Femur (tissue), 1 donor: Measurements from ENCODE around the gene CAMTA1.
"Not testable (repeated sequence)": the region's sequence is repeated elsewhere in the genome, so short reads cannot be mapped to it uniquely, and the experiment has no call there.

Source experiments
- DNase-seq: peaks from one replicate; pipeline ENCODE4 v3.0.0-alpha.2; 2017

The CAMTA1 gene

DNA sequence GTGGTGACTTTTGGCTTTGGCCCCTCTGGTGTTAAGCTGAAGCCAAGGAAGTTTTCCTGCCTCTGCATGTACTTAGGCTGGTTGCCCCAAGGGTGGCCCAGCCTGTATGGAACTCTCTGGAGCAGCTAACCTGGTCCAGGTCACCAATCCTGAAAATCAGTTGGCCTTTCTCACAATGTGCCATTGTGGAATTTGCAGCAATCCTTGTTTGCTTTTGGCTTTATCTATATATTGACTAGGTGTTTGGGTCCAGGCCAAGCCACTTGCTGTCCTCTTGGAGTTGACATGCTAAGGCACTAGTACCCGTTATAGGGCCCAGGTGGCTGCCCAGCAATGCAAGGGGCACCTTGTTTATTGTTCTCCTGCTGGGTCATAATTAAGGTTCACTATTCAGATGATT is 124.6 kb downstream of the CAMTA1 start:
- no peak for DNase-seq

DNA sequence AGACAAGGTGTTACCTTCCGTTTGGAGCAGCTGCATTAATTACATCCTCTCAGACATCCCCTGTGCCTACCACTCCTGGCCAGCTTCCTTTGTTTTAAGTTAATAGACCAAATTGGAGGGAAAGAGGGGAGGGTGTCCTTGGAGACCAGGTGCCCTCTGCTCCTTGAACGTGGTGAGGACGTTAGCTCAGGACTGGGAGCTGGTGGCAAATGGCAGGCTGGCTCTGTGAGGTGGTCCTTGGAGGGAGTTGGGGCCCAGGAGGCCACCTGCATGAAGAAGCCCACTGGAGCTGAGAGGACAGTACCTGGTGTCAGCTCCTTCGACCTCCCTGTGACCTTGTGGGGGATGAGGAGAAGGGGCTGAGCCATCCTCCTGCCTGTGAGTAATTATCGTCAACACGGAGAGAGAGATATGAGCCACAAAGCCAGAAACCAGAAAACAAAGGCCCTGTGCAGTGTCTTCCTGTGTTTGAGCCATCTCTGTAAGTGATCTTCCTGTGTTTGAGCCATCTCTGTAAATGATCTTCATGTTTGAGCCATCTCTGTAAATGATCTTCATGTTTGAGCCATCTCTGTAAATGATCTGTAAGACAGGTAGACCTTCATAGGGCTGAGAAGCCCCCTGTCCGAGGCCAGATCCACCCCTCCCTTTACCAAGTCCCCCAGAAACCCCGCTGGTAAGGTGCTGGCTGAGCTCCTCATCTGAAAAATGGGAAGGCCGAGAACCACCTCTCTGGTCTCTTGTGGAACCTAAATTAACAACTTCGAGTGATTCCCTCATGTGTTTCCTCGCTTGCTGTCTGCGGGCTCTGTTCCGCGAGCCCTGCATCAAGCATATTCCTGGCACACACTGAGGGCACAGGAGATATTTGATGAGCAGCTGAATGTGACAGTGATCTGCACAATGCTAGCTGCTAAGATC is 126.0 kb downstream of the CAMTA1 start:
- no peak for DNase-seq

DNA sequence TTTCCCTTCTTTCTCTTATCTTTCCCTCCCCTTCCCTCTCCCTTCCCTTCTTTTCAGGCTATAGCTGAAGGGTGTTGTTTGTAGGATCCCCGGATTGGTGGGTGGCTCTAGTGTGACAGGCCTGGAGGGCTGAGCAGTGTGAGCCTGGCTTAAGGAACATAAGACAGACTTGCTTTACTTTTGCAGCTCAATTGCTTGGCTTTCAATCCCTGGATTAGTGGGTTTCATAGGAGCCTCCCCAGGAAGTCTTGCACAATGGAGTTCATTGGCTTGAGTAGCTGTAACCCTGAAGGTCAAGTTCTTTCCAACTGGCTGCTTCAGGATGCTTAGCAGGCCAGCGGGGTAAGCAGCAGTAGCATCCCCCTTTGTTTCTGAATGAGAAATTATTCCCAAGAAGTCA is 126.7 kb downstream of the CAMTA1 start:
- DNase-seq: no peak

DNA sequence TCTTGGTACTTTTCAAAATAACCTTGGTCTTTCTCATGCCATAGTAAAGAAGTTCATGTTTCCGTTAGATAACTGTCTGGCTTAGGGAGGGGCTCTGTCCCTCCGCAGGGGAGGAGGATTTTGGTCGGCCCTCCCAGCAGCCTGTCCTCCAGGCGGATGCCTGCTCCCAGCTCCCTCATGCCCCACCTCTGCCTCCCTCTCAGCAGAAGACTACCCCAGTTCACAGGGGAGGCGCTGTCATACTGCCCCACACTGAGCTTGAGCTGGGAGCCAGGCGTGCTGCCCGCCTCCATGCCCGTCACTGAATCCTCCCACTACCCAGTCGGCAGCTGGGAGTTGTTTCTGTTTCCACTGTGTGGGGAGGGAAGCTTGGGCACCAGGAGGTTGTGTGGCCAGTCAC is 127.3 kb downstream of the CAMTA1 start:
- DNase-seq: no peak

DNA sequence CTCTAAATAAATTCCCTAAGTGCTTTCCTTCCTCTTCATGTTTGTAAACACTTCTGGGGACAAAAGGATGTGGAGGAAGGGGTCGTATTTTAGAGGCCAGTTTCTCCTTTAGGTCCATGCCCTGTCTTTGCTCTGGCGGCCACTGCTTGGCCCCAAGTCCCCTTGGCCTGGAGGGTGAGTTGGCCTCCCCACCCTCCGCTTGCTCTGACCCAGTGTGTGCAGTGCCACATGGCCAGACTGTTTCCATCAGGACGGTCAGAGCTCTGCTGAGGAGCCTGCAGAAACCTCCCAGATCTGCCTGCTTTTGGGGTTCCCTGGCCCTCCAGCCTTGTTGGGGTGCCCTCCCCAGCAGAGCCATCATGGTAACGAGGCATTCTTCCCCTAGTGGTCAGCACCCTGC is 127.8 kb downstream of the CAMTA1 start:
- no peak for DNase-seq

DNA sequence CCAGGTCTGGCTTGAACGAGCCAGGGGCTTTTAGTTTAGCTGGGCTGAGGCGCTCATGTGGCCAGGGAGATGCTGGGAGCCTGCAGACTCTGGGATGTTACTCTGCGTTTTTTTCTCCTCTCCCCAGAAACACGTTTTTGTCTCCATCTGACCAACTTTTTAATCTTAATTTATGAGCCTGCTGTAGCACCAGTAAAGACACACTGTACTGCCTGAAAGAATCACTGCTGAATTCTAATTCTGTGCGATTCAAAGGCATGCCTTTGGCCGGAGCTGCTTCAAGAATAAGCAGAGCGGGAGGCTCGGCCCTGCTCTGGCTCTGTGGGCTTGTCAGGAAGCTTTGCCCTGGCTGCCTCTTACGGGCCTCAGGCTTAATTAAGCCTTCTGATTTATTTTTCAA is 129.5 kb downstream of the CAMTA1 start:
- no peak for DNase-seq

DNA sequence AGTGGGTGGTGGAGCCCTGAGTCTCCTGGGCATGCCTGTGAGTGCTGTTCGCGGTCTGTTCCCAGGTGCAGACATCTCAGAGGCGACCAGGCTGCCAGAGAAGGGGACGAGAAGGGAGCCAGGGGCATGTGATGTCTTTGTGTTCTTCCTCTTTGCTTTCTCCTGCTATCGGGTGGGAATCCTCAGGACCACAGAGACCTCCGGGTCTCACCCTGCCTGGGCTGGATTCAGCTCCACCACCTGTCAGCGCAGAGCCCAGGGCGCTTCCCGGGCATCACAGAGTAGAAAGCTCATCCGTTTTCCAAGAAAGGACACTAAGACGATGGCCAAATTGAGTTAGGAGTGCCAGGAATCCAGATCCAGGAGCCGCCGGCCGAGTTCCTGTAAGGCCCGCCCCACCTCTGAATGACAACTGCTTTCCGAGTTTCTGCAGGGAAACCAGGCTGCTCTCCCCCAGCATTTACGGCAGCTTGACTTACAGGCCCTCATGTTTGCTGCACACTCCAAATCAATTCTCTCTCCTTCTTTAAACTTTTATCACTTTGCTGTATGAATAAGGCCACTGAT is 130.8 kb downstream of the CAMTA1 start:
- no peak for DNase-seq

DNA sequence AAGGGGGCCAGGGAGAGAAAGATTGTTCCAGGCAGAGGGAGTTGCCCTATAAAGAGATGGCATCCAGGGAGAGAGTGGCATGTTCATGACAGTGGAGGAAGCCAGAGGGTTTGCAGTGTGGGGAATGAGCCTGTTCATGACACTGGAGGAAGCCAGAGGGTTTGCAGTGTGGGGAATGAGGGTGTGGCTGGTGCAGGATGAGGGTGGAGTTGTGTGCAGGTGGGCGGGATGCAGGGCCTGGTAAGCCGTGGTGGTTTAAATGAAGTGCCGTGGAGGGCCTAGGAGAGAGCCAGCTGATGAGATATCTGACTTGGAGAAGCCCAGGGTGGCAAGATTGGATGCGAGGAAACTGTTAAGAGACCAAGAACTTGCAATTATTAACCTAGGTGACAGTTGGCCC is 131.8 kb downstream of the CAMTA1 start:
- no peak for DNase-seq

DNA sequence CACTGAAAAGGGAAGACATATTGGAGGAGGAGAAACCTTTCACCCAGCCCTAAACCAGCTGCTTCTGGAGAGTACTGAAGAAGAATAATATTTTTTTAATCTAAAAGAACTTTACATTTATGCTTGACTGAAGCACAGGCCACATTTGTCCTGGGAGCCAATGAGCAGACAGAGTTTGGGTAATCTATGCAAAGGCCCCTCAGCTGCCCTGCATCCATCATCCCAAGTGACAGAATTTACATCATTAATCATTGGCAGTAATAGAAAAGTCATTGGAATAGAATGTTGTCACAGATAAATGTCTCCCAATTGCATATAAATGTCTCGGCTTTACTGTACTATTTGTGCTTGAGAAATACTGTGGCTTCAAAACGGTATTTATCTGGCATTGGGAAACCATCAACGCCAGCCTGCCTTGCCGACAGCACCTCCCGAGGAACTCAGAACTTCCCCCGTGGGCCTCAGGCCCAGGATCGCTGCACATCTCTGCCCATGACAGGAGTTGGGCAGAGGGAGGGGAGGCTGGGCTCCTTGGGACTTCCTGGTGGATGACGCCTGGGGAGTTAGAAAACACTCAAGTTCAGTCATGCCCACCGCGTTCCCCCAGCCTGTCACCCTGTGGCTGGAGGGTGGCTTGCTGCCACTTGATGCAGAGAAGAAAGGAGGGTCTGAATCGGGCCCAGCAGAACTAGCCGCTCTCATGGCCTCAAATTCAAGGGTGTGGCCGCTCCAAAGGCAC is 133.1 kb downstream of the CAMTA1 start:
- peak; percentile 80 for DNase-seq

DNA sequence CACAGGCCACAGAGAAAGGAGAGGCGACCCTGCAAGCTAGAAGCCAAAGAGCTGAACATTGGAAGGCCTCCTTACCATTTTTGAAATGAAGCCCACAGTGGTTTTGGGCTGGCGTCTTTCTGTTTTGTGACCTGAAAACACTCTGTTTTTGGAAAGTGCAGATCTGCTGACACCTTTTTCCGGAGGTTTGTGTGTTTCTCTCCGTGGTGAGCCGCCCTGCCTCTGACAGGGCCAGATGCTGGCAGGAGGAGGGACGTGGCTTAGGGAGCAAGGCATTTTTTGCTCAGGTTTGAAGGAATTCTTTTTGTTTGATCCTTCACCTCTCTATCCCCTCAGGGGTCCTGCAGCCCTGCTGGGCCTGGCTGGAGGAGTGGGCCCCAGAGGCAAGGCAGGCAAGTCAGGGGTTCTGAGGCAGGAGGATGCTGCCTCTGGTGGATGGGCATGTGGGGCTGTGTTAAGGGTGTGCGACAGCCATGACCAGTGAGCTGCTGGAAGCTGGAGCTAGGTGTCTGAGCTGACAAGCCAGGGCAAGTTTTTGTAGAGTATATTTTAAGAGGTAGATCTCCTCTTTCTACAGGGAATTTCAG is 133.8 kb downstream of the CAMTA1 start:
- no peak for DNase-seq

DNA sequence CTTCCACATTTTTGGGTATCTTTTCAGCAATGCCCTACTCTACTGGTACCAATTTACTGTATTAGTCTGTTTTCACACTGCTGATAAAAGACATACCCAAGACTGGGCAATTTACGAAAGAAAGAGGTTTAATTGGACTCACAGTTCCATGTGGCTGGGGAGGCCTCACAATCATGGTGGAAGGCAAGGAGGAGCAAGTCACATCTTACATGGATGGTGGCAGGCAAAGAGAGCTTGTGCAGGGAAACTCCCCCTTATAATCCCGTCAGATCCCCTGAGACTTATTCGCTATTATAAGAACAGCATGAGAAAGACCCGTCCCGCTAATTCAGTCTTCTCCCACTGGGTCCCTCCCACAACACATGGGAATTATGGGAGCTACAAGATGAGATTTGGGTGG is 136.3 kb downstream of the CAMTA1 start:
- DNase-seq: not testable (repeated sequence)

DNA sequence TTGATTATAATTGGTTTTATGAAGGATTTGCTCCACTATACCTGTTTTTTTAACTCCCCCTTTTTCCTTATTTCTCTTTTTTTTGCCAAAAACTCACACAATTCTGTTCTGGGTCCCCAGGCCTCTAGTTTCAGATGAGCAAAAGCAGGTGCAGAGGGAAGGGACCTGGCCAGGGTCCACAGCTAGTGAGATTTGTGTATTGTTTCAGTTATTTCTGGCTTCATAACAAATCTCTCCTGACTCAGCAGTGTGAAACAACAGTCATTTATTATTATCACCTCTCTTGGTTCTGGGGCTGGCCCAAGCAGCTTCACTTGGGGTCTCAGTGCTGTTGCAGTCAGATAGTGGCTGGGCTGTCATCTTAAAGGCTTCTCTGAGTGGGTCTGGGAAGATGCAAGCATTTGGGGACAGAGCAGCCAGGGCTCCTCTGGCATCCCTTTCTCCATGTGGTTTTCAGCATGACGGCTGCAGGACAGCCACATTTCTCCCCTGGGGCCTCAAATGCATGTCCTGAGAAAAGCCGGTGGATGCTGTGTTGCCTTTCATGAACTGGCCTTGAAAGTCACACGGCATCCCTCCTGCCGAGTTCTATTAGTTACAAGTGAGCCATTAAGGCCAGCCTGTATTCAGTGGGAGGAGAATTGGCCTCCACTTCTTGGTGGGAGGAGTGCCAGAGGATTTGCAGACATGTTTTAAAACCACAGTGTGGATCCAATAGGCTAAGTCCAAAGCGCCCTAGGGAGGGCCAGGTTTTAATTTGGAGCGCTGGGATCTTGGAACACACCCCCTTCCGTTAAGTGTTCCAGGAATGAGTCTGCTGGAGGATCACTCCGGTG is 137.1 kb downstream of the CAMTA1 start:
- DNase-seq: peak; percentile 93

DNA sequence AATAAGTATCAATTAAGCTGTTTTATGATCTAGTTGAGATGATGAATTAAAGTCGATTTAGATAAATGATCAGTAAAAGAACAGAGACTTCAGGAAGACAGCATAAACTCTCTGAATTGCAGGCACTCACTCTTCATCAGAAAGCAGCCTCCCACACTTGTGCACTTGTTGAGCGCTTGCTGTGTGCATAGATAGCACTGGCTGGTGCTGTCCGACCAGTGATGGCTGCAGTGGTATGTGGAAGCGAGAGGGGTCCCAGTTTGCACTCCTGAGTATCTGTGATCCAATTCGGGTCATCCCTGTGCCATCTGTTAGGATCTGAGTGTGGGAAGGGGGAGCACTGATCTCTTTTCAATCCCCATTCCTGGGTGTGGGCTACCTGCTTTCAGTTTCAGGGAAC is 137.8 kb downstream of the CAMTA1 start:
- no peak for DNase-seq

DNA sequence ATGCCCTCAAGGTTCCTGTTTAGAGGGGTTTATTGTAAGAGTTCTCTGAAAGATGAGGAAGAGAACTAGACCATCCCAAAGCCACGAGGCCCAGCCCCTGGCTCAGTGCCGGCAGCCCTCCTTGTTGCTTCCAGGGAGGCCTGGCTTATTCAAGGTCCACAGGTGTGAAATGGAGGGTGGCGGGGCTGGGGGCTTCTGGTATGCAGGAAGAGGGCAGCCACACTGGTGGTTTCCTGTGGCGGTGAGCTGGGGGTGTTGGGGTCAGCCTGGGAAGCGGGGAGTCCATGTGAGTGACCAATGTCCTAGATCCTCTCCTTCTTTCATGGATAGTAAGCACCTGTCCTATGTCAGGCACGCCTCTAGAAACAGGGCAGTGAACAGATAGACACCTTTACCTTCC is 138.2 kb downstream of the CAMTA1 start:
- DNase-seq: no peak

DNA sequence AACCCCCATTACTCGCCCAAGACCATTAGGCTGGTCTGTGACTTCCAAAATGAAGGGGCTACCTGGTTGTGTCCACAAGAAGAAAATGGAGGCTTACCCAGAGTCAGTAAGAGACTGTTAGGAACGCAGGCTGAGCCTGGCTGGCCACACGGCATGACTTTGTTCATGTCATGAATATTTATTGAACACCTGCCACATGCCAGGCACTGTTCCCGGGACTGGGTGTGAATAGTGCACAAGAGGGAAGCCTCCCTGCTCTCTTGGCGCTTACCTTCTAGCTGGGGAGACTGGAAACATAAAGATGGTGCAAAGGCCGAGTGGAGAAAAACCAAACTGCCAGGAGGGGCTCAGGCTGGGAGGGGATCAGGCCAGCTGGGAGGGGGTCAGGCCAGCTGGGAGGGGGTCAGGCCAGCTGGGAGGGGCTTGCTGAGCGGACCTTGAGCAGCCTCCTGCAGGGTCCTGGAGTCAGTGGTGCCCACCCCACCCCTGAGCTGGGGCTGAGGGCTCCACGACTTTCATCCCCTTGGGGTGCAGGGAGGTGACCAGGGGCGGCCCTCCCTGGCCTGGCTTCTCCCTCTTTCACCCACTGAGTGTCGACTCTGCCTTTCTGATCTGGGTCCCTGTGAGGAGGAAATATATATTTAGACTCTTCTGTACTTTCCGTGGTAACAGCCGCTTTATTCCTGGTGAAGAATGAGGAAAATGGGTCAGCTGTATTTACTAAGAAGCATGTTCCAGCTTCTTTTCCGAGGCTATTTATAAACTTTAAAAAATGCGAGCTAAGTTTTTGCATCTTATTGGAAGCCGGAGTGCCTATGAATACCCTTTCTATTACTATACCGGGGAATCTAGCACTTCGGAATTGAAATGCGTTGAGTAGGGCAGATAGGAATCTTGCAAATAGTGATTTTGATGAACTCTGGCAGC is 139.0 kb downstream of the CAMTA1 start:
- DNase-seq: no peak

DNA sequence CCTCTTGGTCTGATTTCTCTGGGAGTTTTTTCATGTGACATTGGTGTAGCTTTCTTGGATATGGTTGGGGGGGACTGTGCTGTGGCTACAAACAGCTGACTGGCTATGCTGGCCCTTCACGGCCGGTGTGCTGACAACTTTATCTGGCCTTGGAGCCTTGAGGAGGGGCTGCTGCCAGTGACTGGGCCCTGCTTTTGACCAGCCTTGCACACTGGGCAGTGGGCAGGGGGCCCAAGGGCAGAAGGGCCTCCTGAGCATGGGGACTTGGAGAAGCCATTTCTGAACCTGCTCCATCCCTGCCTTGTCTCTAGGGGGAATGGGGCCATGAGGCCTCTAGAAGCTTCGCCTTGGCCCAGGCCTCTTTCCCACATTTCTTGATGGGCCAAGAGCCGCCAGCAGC is 139.6 kb downstream of the CAMTA1 start:
- no peak for DNase-seq

DNA sequence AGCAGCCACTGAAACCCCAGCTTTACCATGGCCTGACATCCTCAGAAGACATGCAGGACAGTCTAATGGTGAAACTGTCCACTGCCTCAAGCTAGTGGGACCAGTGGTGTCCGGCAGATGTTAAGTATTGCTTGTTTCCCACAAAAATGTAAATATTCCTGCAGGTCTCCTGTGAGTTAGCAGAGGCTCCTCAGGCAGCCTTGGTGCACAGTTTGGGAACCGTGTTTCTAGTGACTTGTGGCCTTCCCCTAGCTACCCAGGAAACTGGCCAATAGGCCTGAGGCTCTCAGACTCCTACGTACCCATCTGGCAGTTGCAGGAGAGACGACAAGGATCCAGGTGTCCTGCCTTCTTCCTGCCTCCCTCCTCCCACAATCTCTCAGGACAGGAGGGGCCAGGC is 142.4 kb downstream of the CAMTA1 start:
- DNase-seq: no peak

DNA sequence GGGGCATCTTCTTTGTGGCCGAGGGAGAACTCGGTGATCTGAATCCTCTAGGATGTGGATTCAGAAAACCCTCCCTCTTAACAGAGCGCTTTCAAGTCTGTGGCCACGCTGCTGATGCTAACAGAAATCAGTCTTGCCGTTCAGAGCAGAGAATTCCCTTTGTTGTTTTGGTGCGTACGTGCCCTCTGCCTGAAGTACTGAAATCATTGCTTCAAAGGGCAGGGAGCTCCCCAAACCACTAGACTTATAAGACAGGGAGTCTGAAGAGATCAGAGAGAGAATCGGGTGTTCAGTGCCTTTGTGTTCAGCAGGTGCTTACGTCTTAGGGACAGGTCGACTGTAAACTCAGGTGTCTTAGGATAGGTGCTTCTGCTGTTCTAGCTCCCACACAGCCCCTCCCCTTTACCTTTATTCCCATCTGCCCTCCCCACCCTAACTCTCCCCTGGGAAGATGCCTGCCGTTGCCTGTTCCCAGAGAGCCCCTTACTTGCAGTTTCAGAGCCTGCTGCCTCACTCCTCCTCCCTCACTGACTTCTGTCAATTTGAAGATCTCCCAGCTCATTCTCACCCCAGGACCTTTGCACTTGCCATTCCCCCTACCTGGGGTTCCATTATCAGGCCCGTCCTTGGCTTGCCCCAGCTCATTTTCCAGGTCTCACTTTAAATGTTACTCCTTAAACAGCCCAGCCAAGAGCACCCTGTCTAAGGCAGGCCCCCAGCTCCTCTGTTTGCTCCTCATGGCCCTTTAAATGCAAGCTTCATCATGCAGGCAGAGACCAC is 143.0 kb downstream of the CAMTA1 start:
- DNase-seq: no peak

DNA sequence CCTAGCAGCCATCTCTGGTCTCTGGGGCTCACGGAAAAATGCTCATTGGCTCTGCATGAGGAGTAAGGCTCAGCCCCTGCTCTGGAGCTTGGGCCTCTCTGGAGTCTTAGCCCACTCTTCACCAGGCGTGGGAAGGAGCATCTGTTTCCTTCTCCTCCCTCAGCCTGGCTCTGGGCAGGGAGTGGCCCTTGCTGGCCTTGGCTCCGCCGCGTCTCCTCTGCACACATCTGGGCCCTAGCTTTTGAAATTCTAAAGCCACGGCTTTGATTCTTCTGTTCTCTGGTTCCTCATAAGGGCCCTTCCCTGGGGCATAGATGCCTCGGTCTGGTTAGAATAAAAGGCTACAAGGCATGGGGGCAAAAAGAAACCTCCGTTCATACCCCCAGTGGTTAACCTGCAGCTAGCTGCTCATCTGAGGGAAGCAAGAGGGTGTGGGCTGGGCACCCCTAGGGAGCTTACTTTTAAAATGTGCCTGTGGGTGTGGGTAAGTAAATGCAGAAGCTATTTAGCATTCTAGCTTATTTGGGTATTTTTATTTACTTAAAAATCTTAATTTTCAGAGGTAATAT is 145.6 kb downstream of the CAMTA1 start:
- DNase-seq: no peak

DNA sequence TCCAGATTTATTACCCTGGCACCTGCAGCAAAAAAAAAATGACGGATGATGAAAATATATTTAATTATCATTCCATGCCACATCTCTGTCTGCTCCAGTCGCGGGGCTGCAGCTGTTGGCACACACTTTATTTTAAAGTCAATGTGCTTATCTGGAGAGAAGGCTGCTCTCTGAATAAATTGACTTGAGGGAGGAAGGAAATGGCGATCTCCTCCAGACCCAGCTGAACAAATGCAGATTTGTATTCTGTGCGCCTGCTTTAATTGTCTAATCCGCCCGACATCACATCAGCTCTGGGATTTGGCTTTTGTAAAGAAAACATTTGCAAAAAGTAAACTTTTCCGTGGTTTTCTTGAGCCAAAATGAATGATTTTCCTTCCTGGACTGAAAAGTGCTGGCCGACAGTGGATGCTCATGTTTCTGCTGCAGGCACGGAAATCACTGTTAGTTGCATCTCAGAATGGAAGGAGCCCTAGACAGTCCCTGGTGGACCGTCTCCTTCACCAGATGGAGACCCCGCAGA is 150.2 kb downstream of the CAMTA1 start:
- peak; percentile 67 for DNase-seq
